ENCODE data around the gene SCRG1.

The SCRG1 gene

DNA sequence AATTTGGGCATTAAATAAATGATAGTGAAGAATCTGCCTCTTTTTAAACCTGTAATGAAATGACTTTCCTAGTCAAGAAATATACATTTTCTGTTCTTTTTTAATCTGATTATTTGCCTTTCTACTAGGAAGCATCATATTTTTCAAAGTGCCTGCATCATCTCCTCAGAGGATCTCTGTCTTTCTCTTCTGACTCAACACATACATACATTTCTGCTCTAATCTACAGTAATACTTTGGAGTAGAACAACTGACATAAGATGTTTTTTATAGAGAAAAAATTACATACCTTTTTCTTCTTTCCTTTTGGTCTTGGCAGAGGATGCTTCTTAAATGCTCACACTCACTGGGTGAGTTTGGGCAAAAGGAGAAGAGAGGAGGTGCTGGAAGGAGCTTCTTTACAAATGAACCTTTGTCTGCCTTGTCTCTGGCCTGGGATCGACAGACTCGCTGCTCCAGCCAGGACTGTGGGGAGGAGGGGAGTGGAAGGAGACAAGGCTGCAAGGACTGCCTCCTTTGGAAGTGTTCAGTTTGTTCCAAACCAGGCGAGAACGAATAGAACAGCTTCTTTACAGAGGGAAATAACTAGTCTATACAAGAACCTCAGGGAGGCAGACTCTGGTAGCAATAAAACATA is at the start of gene SCRG1:
SCRG1 (minus strand) TSS at position 338 of the 637 bp plus-strand sequence. CDS start 7,702 bp downstream, outside the sequence.
- no peak for DNase-seq

DNA sequence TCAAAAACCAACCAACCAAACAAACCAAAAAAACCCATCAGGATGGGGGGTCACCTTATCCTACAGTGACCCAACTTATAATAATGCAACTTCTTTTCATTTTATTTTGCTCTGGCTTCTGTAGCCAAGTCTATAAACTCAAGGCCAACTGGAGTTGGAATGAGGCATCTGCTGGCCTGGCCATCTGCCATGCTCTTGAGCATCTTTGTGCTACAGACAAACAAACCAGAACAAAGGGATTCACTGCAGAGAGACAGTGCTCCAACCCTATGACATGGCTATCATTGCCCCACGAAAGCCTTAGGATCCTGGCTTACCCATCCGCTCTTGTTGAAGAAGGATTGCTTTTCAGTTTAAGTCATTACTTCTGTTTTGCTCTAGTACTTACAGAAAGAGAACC is 49.2 kb upstream of the SCRG1 start:
- no peak for DNase-seq

DNA sequence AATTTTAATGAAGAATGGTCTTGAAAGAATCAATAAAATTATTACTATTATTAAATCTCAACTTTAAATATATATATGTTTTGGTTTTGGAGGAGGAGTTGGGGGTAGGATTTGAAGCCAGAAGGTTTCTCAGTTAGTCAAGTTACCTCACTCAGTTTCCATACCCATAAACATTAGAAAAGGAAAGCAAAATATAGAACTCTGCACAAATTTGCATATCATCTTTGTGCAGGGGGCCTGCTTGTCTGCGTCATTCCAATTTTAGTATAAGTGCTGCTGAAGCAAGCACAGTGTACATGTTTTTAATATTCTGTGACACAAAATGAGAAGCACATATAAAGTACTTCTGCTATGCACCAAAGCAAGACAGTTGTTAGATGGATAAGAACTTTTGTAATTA is 47.5 kb upstream of the SCRG1 start:
- DNase-seq, result no peak

DNA sequence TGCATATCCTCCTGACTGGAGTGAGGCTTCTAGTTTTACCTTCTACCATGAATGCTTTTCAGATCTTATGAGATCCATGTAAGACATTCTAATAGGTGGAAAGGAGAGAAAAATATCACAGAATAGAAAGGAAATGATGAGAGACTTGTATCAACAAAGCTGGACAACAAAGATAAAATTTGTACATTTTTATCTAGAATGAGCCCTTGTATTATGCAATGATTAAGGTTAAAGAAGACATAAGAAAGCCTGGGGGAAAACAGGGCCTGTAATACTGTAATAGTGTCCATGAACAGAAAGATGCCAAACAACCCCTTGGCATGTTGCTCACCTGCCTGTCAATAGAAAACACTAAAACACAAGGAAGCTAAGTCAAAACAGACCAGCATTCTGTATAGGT is 44.2 kb upstream of the SCRG1 start:
- DNase-seq, result no peak

DNA sequence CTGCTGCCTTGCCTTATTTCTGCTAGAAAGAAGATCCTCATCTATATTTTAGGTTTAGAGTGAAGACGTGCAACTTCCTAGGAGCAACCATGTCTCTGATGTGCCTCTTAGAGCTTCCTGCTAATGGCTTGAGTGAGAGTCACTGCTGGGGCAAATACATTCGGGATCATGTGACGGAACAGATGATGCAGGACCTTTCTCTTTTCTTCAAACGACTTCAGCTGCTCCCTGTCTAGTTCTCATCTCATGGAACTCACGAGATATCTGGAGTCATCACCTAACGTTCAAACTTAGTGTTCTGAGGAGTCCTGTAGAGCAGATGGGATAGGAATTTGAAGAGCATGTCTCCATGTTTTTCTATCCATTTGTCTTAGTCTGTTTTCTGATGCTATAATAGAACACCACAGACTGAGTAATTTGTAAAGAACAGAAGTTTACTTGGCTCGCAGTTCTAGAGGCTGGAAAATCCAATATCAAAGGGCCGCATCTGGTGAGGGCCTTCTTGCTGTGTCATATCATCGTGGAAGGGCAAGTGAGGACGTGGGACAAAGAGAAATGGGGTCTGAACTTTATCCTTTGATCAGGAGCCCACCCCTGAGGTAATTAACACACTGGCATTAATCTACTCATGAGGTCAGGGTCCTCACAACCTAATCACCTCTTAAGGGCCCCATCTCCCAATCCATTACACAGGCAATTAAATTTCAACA is 43.5 kb upstream of the SCRG1 start:
- DNase-seq, result no peak

DNA sequence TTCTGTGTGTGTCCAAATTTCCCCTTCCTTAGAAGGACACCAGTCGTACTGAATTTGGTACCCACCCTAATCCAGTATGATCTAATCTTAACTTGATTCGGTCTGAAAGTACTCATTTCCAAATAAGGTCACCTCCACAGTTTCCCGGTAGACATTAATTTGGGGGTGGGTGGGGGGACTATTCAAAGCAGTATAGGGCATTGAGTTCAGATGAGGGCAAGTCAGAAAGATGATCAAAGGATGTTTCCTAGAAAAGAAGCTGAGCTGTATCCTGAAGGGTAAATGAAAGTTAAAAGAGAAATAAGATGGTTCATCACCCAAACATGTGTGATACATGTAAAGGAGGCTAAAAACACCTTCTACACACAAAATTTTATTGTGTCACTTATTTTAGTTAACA is 42.0 kb upstream of the SCRG1 start:
- no peak for DNase-seq

DNA sequence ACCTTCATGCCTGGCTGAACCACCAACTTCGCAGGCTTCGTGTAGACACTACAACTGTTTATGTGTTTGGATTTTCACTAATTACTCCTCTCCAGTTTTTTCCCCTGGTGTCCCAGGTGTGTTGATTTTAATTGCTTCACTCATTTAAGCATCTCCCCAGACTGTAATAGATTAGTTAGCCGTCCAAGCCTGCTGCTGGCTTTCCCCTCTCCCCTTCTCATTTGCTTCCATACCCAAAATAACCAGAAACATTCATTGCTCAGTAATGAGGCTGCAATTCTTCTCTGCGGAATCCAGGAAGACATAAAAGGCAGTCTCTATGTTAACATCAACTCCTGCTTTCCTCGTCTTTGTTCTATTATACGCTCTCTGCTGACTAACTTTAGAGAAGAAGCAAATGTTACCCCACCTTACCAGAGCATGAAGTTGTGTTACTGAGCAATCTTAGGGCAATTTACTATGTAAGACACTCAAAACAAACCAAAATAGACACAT is 37.9 kb upstream of the SCRG1 start:
- no peak for DNase-seq

DNA sequence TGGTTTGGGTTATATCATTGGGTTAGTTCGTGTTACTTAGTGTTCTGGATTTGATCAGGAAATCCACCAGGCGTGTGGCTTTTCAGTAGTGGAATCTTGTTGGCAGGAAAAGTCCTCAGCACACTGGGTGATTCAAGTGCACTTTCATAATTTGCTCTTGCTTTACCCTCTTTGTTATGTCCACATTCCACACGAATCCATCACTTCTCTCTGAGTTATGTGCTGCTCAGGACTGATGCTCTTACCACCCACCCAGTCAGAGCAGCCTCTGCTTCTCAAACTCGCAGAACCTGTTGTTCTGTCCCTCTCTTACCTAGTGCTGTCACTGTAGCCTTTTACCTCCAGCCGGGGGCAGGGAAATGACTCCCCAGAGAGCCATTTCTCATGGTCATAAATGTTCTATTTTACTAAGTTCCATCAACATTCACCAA is 37.2 kb upstream of the SCRG1 start:
- no peak for DNase-seq

DNA sequence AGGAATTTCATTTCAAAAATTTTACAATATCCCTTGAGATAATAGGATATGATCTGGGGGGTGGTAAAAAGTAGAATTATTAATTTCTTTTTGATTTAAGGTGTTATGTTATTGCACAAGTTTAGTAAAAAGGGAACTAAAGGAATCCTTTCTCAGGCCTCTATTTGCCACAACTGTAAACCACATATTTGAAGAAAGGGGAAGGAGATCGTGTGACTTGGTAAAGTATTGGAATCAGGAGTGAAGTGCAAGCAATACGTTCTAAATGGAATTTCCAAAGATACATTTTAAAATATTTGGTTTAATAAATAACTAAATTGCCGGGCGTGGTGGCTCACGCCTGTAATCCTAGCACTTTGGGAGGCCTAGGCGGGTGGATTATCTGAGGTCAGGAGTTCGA is 35.3 kb upstream of the SCRG1 start:
- no peak for DNase-seq

DNA sequence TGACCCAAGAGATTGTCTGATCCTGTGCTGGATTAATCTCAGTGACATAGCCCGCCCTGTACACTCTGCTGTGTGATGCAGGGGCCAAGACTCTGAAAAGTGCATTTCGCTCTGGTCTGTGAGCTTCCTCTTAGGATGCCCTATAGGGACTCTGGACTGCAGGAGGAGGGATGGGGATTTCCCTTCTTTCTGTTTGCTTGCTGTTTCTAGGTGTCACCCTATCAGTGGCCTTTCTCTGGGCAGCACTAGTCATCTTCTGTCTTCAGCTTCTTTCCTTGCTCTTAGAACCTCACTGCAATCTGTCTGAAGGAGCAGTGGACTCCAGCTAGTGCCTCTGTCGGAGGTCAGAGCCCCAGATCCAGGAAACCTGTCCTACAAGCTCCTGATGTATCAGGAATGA is 34.5 kb upstream of the SCRG1 start:
- DNase-seq, result no peak

DNA sequence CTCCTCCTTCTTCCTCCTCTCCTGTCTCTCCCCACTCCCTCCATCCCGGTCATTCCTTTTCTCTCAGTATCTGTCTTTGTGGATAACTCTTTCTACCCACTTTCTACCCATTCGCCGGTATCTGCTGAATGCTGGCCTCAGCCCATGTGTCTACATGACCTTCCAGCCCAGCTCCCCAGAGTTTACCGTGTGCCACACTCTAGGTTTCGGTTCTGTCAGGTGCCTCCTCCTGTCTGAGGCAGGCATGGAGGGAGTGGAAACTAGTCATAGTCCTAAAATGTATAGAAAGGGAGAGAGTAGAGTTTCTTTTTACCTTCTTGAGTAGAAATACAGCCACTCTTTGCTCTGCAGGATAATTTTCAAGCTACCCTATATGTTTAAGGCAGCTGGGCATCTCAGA is 33.5 kb upstream of the SCRG1 start:
- DNase-seq, result no peak

DNA sequence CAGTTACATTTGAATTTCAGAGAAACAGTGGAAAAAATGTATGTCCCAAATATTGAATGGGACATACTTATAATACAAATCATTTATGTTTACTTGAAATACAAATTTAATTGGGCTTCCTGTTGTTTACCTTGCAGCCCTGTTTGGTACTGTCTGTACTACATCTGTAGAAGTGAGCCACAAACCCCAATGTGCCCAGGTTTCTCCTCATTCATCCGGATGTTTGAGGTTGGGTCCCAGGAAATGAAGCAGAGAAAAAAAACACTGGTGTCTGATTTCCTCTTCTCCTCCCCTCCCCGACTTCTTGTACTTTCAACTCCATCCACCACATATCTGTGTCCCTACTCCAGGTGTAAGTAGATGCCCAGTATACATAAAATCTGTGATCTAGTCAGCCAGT is 27.1 kb upstream of the SCRG1 start:
- DNase-seq, result no peak

DNA sequence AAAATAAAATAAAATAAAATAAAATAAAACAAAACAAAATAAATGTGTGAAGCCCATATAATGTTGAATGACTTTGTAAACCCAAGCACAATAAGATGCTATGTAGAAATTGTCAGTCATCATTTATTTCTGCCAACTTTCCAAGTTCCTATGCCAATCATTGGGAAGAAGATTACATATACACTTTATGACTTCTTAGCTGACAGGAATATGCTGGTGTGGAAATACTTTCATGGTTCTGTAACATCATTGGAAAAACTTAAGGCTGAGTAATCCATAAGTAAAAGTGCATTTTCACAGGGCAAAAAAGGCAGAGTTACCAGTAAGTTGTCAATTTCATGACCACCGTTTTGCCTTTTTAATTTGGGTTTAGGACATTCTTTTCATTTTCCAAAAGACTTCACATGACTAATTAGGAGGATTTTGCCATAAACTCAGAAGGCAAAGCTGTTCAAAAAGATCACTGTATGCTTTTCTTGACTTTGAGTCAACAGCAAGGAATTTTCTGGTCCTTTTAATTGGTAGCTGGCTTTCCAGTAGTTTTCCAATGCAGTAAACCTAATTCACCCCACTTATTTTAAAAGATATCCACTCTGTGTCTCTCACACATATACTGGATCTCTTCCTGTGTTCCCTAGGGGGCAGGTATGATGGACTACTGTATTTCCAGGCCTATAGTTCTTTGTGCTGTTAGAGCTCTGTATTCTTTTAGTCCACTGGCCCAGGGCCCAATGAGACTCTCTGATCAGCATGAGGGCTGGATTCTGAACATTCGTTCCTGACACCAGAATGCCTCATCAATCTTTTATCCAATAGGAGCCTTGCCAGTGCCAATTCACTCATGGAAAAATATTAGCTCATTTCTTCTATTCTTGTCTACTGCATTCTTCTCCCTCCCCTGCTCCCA is 26.2 kb upstream of the SCRG1 start:
- no peak for DNase-seq

DNA sequence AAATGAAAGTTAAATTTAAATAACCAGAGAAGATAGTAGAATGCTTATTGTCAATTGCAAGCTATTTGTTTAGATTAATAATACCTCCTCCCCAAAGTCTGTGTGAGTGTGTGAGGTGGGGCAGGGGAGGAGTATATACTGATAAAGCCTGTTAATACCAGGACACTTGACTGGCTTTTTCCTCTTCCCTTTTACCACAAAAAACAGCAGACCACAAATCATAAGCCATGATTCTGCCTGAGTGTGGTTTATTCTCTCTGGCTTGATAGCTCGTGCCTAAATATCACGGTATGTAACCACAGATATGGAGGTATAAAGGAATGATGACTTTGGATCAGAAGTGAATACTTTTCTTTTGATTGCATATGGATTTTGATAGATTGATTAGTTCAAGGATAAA is 21.9 kb upstream of the SCRG1 start:
- DNase-seq, result no peak

DNA sequence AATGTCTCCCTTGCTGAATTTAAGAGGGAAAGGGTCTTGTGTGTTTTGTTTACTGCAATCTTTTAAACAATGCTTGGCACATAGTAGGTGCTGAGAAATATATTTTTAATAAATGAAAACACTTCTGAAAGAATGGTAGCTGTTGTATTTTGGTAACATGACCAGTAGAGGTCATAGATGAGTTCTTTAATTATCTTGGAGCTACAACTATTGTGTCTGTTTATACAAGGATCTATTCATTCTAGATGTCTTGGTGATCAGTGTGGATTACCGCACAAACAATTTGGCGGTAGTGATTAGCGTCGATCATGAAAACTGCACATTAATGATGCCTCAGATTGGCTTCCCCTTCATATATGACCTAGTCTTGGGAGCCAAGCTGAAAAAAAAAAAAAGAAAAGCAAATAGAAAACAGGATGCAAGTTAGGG is 21.4 kb upstream of the SCRG1 start:
- no peak for DNase-seq

DNA sequence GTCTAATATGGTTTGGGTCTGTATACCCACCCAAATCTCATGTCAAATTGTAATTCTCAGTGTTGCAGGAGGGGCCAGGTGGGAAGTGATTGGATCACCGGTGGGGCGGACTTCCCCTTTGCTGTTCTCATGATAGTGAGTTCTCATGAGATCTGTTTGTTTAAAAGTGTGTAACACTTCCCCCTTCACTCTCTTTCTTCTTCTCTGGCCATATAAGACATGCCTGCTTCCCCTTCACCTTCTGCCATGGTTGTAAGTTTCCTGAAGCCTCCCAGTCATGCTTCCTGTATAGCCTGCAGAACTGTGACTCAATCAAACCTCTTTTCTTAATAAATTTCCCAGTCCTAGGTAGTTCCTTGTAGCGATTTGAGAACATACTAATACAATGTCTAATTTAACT is 19.7 kb upstream of the SCRG1 start:
- DNase-seq, result no peak

DNA sequence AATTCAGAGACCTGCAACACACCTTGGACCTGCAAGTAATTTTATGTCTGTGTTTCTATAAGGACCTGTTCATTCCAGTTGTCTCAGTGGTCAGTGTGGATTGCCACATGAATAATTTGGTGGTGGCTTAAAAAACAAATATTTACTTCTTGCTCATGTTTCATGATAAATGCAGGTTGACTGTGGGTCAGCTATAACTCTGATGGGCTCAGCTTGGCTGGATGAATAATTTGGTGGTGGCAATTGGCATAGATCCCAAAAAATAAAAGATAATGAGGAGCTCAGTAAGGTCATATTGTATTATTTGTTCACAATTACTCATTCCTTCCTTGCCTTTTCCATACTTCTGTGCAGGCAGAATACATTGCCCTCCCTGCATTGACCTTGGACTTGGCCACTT is 18.9 kb upstream of the SCRG1 start:
- DNase-seq, result no peak

DNA sequence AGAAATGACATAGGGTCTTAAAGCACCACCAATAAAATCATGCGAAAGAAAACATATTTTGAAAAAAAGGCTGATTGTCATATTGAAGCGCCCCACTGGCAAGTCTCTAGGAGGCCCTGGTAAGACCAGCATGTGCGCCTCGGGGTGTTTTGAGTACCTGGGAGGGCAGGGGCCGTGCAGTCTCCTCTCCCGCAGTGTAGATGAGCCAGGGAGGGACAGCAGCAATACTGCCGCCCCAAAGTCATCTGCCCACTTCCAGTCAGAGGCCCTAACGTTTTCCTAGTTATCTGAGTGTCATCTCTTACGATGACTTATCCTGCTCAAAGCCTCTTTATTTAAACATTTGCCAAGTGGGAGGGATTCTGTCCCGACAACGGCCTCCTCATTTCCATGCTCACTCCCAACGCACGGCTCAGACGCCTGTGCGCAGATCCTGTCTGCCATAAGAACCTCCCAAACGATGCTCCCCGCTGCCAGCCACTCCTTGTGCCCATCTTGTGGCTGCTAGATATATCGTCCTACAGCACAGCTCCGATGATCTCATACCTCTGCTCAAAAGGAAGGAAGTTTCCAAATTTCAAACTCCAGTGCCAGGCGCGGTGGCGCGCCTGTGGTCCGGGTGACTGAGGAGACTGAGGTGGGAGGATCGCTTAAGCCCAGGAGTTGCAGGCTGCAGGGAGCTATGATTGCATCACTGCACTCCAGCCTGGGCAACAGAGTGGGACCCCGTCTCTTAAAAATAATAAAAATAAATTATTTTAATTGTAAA is 17.2 kb upstream of the SCRG1 start:
- no peak for DNase-seq

DNA sequence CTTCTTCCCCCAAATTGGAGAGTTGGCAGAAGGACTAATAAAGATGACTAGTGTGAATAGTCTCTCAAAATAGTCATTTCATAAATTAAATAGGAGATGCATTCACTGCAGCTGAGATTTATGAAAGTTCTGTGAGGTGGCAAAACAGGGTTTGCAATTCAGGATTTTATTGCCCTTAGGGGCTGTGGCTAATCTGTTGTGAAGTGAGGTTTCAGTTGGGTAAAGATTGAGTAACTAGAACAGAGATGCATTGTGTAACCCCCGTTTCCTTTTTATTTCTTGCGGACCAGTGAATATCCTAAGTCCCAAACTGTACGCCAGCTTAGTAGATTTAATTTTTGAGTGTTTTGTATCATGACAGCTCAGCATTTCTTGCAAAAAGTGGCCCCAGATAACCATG is 16.2 kb upstream of the SCRG1 start:
- DNase-seq, result no peak

DNA sequence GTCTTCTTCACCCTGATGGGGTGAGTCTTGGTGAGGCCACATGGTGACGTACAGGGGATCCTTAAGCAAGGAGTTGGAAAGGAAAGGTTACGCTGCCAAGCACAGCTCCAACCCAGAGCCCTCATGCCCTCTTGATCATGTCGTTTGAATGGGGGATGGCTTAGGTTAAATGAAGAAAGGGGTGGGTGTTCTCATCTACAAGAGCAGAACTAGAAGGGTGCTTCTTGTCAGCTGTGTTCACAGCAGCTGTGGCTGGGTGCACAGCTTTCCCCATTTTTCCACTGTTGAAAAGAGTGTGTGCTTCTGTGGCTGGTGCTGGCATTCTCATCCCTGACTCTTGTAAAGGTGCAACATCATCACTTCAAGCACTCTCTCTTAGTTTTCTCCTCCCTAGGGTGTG is 15.5 kb upstream of the SCRG1 start:
- DNase-seq, result no peak

DNA sequence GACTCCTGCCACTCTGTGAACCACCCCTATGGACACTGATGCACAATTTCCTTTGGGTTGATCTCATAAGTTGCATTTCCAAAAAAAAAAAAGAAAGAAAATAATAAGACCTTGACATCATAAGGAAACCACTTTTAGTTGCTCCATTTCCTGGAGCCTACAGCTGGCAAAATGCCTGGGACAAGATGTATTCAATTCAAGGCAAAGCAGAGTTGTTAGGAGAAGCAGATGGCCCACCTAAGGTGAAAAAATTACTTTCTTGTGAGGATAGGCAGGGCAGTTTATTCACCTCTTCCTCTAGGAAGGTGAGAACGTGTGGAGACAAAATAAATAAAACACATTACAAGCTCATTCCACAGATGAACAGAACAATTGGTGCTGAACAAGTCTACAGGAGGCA is 14.1 kb upstream of the SCRG1 start:
- DNase-seq, result no peak

DNA sequence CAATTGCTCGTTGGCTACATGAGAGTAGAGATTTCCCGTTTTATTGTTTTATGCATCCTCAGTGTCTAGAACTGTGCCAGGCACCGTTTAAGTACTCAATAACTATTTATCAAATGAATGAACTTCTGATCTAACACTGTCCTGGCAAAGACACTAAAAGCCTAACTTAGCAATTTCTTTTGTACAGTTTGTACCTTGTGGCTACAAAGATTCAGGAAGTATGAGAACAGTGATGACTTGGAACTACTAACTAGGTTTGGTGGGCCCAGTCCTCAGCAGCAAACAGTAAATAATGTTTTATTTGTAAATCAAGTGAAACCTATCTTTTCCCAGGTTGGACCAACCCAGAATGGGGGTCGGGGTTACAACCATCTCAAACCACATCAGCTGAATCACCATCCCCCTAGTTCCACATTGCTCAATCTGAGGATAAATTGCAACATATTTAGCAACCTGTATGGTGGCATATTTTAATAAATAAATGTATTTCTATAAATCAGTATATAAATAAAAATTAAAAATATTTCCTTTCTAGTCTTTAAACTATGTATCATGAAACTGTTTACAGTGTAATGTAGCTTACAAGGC is 12.3 kb upstream of the SCRG1 start:
- no peak for DNase-seq

DNA sequence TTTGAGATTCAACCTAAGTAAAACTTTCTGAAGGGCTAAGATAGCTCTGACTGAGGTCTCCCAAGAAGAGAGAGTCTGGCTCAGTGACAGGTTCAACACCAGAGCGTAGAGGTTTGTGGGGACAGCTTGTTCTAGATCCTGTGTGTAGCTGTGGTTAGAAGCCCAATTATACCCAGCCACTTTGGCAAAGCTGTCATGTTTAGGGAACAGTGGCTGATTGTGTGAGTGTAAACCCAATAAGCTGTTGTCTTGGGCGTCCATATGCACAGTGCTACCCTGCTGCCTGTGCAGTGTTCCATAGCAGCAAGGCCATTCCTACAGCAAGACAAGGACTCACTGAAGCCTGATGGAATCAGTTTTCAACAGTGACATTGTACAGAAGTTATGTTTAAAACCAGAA is 11.2 kb upstream of the SCRG1 start:
- DNase-seq, result no peak
